ENCODE data around the gene ADAM12. TPM values are rescaled to one million over a fixed set of nuclear protein-coding genes. Genes with fewer than 3 reads are reported as not detected.

The ADAM12 gene
- total RNA-seq, 4 donors from 2014 or later: 0.78 to 10.5 (median 1.2) TPM

DNA sequence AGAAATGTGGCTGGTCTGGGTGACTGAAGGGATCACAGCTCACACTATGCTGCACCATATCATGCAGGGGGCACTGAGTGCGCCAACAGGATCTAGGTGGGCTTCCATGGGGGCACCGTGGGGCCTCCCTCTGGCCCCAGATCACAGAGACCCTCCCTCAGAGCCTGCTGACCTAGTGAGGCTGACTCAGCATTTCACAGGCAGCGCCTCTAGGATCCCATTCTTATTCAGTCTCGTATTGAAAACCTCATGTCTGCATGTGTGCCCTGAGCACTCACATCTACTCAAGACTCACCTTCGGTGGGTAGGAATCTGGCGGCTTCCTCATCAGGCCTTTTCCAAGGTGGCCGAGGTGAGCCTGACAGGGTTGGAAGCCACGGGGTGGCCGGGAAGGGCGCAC is 350.3 kb downstream of the ADAM12 start:
- WGBS, 2 donors: 82 to 90% methylated on average over 10 of the region's 10 CpGs
- Histone ChIP-seq H3K27me3 (no peaks in the 10 kb centered on the region), H3K36me3 (no peaks in the 10 kb centered on the region), H3K4me1 (peaks cover 0 to 14% (median 4%) of the 10 kb centered on the region in 4 donors), H3K27ac (no peak overlapping the region), H3K9me3 (peaks cover 0 to 12% (median 4%) of the 10 kb centered on the region in 4 donors), H3K4me3 (no peak overlapping the region)
- TF ChIP-seq, protein P1, sequence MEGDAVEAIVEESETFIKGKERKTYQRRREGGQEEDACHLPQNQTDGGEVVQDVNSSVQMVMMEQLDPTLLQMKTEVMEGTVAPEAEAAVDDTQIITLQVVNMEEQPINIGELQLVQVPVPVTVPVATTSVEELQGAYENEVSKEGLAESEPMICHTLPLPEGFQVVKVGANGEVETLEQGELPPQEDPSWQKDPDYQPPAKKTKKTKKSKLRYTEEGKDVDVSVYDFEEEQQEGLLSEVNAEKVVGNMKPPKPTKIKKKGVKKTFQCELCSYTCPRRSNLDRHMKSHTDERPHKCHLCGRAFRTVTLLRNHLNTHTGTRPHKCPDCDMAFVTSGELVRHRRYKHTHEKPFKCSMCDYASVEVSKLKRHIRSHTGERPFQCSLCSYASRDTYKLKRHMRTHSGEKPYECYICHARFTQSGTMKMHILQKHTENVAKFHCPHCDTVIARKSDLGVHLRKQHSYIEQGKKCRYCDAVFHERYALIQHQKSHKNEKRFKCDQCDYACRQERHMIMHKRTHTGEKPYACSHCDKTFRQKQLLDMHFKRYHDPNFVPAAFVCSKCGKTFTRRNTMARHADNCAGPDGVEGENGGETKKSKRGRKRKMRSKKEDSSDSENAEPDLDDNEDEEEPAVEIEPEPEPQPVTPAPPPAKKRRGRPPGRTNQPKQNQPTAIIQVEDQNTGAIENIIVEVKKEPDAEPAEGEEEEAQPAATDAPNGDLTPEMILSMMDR (IDR thresholded peaks at IDR 0.05): no peak
- no peak for TF ChIP-seq EP300 (IDR thresholded peaks at IDR 0.05)
- no peak for TF ChIP-seq POLR2A (IDR thresholded peaks at IDR 0.05)
- DNase-seq (ENCODE audit: low spot score in 2 of 2): no peak

DNA sequence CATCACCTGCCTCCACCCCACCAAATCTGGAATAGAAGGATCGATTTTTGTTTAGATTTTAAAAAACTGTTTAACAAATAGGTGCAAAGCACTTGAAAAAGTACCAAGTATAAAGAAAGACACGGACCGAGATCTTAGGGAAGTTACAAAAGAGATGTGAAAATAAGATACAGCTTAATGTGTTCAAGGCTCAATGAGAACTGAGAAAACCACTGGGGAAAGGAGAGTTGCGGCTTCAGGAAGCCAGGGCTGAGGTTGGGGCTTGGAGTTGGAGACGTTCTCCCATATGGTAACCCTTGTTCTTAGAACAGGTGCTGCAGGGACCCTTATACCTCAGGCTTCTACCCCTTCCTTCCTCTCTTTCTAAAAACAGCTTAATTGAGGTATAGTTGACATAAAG is 351.8 kb downstream of the ADAM12 start:
- Histone ChIP-seq H3K9me3 (peaks cover 0 to 17% (median 4%) of the 10 kb centered on the region in 4 donors), H3K27ac (no peak overlapping the region), H3K4me3 (no peak overlapping the region), H3K36me3 (no peaks in the 10 kb centered on the region), H3K4me1 (peaks cover 0 to 2% (median 0%) of the 10 kb centered on the region in 4 donors), H3K27me3 (no peaks in the 10 kb centered on the region)
- 84 to 85% methylated on average over 5 of the region's 5 CpGs for WGBS, 2 donors
- TF ChIP-seq POLR2A (IDR thresholded peaks at IDR 0.05) (no peak), EP300 (IDR thresholded peaks at IDR 0.05) (no peak)
- TF ChIP-seq, protein P1 (IDR thresholded peaks at IDR 0.05): no peak
- DNase-seq (ENCODE audit: low spot score in 2 of 2): no peak

DNA sequence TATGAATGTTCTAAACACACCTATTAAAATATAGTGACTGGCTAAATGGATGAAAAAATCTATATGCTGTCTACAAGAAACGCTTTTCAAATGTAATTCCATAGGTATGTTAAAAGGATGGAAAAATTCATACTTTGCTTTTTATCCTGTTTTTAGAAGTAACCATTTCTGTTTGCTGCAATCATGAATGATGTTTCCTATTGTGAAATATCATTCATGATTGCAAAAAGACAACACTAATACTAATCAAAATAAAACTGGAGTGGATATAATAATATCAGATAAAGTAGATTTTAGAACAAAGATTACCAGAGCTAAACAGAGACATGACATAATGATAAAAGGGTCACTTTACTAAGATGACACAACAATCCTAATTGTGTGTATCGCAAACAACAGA is 353.7 kb downstream of the ADAM12 start:
- DNase-seq (ENCODE audit: low spot score in 2 of 2): no peak
- H3K4me3 ChIP-seq: no peak overlapping the region
- no peak overlapping the region for H3K27ac ChIP-seq
- TF ChIP-seq, protein P1 (IDR thresholded peaks at IDR 0.05): no peak
- no peak for TF ChIP-seq POLR2A (IDR thresholded peaks at IDR 0.05)
- TF ChIP-seq EP300 (IDR thresholded peaks at IDR 0.05): no peak
- no peaks in the 10 kb centered on the region for H3K27me3 ChIP-seq
- no peaks in the 10 kb centered on the region for H3K4me1 ChIP-seq
- peaks cover 0 to 20% (median 4%) of the 10 kb centered on the region in 4 donors for H3K9me3 ChIP-seq
- WGBS, 2 donors: 94 to 95% methylated on average over 2 of the region's 2 CpGs
- no peaks in the 10 kb centered on the region for H3K36me3 ChIP-seq

DNA sequence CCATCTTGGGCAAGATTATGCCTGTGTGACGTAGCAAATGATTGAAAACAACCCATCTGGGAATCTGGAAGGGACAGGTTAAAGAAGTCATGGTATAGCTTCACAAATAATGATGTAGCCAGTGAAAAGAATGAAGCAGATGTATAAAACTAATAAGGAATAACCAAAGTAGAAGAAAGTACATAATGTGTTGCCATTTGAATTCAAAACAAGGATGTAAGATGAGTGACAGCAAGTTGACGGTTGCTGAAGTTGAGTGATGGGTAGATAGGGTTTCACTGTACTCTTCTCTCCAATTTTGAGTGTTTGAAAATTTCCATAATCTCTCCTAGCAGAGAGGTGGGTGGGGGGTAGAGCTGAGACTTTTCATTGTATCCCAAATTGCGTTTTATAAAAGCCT is 358.3 kb downstream of the ADAM12 start:
- Histone ChIP-seq H3K36me3 (no peaks in the 10 kb centered on the region), H3K4me3 (no peak overlapping the region), H3K27me3 (no peaks in the 10 kb centered on the region), H3K27ac (no peak overlapping the region), H3K4me1 (no peaks in the 10 kb centered on the region), H3K9me3 (peaks cover 0 to 50% (median 8%) of the 10 kb centered on the region in 4 donors)
- no peak for DNase-seq (ENCODE audit: low spot score in 2 of 2)
- TF ChIP-seq POLR2A (IDR thresholded peaks at IDR 0.05) (no peak), EP300 (IDR thresholded peaks at IDR 0.05) (no peak)
- TF ChIP-seq, protein P1 (IDR thresholded peaks at IDR 0.05): no peak
- 88 to 92% methylated on average over 3 of the region's 3 CpGs for WGBS, 2 donors

DNA sequence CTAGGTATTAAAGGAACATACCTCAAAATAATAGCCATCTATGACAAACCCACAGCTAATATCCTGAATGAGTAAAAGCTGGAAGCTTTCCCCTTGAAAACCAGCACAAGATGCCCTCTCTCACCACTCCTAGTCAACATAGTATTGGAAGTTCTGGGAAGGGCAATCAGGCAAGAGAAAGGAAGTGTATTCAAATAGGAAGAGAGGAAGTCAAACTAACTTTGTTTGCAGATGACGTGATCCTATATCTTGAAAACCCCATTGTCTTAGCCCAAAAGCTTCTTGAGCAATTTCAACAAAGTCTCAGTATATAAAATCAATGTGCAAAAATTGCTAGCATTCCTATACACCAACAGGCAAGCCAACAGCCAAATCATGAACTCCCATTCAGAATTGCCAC is 360.6 kb downstream of the ADAM12 start:
- no peak for DNase-seq (ENCODE audit: low spot score in 2 of 2)
- WGBS, 2 donors: 54 to 66% methylated on average over 1 of the region's 1 CpG
- H3K9me3 ChIP-seq: peaks cover 0 to 35% (median 4%) of the 10 kb centered on the region in 4 donors
- H3K27ac ChIP-seq: no peak overlapping the region
- H3K4me3 ChIP-seq: no peak overlapping the region
- no peaks in the 10 kb centered on the region for H3K4me1 ChIP-seq
- H3K27me3 ChIP-seq: no peaks in the 10 kb centered on the region
- H3K36me3 ChIP-seq: no peaks in the 10 kb centered on the region
- TF ChIP-seq, protein P1 (IDR thresholded peaks at IDR 0.05): no peak
- TF ChIP-seq EP300 (IDR thresholded peaks at IDR 0.05) (no peak), POLR2A (IDR thresholded peaks at IDR 0.05) (no peak)
